H1 (cell line): Measurements from ENCODE around the gene ZNF487. TPM values are rescaled to one million over a fixed set of nuclear protein-coding genes. Genes with fewer than 3 reads are reported as not detected.
"Not testable (repeated sequence)": the region's sequence is repeated elsewhere in the genome, so short reads cannot be mapped to it uniquely, and the experiment has no call there.

Experiments
- CTCF ChIA-PET: fragments of 300-600 bp; sonication (Branson Sonifier 250); formaldehyde crosslinking; loops from one replicate; lab custom pipeline; 2021; ENCODE audit not compliant: partially characterized antibody; lab: Charles Lee
- POLR2A ChIA-PET: fragments of 300-600 bp; sonication (Branson Sonifier 250); formaldehyde crosslinking; loops from one replicate; lab custom pipeline; 2021; ENCODE audit warnings: inconsistent platforms; ENCODE audit not compliant: partially characterized antibody; lab: Charles Lee
- DNase-seq, 2 experiments: peaks; one replicate each; pipeline versions ENCODE4 v3.0.0 to v3.0.0-alpha.2; 2010 to 2022; ENCODE audit warnings: low spot score in 2 of 2, low read depth in 1 of 2, mixed read lengths in 1 of 2
- FAIRE-seq: peaks from 2 replicates; lab custom pipeline; 2011; peaks lifted over from hg19 to GRCh38; lab: Jason Lieb, UNC
- H2AFZ ChIP-seq: 2 replicates; pipeline ENCODE4 v1.8.1; 2012; ENCODE audit warnings: low read length, inconsistent platforms
- H2AK5ac ChIP-seq: 2 replicates; pipeline ENCODE4 v1.6.1; 2013; ENCODE audit warnings: low read depth, low read length
- H2BK120ac ChIP-seq: replicated peaks from 2 replicates; pipeline ENCODE3; 2013; ENCODE audit warnings: low read depth, low read length, inconsistent platforms
- H2BK12ac ChIP-seq: 2 replicates; pipeline ENCODE4 v1.6.1; 2013; ENCODE audit warnings: low read depth, low read length
- H2BK15ac ChIP-seq: 2 replicates; pipeline ENCODE4 v1.6.1; 2013; ENCODE audit warnings: low read length
- H2BK20ac ChIP-seq: 2 replicates; pipeline ENCODE4 v1.6.1; 2013; ENCODE audit warnings: low read length
- H2BK5ac ChIP-seq: 2 replicates; pipeline ENCODE4 v1.6.1; 2013; ENCODE audit warnings: low read depth, low read length
- H3K14ac ChIP-seq: 2 replicates; pipeline ENCODE4 v1.6.1; 2013; ENCODE audit warnings: inconsistent platforms; ENCODE audit not compliant: insufficient read length
- H3K18ac ChIP-seq: 2 replicates; pipeline ENCODE4 v1.6.1; 2013; ENCODE audit warnings: low read length; ENCODE audit errors: extremely low read depth
- H3K23ac ChIP-seq: 2 replicates; pipeline ENCODE4 v1.6.1; 2013; ENCODE audit warnings: inconsistent platforms; ENCODE audit not compliant: insufficient read length
- H3K23me2 ChIP-seq: 2 replicates; pipeline ENCODE4 v1.6.1; 2013; ENCODE audit warnings: low read depth, low read length
- H3K27ac ChIP-seq: 2 replicates; pipeline ENCODE4 v1.6.1; 2011; ENCODE audit warnings: low read depth, low read length, inconsistent platforms
- H3K27me3 ChIP-seq, 4 experiments: replicated peaks in 1 of 4; 1 replicate in 1 of 4; 2 replicates in 3 of 4; pipeline versions ENCODE4 v1.6.1 to v1.8.1; 2011 to 2013; ENCODE audit warnings: low read length in 3 of 4, mild to moderate bottlenecking in 3 of 4, inconsistent platforms in 2 of 4, mixed read lengths in 2 of 4, moderate library complexity in 1 of 4; ENCODE audit not compliant: control insufficient read depth in 3 of 4, insufficient read depth in 3 of 4; ENCODE audit errors: extremely low read depth in 1 of 4
- H3K36me3 ChIP-seq, 4 experiments: 2 replicates each; pipeline versions ENCODE4 v1.6.1 to v1.8.1; 2011 to 2013; ENCODE audit warnings: mild to moderate bottlenecking in 4 of 4, low read length in 3 of 4, moderate library complexity in 2 of 4, control low read depth in 1 of 4, inconsistent platforms in 1 of 4; ENCODE audit not compliant: insufficient read depth in 4 of 4, control insufficient read depth in 2 of 4
- H3K4ac ChIP-seq: replicated peaks from 2 replicates; pipeline ENCODE3; 2013; ENCODE audit warnings: low read length, low read depth, mixed read lengths, inconsistent platforms; ENCODE audit not compliant: insufficient read length
- H3K4me1 ChIP-seq, 4 experiments: replicated peaks in 1 of 4; 1 replicate in 1 of 4; 2 replicates in 3 of 4; pipeline versions ENCODE4 v1.6.1 to v1.8.1; 2011 to 2013; ENCODE audit warnings: low read length in 3 of 4, inconsistent platforms in 2 of 4, mixed read lengths in 1 of 4; ENCODE audit not compliant: insufficient read depth in 4 of 4, control insufficient read depth in 3 of 4
- H3K4me2 ChIP-seq, 2 experiments: 2 replicates each; pipeline versions ENCODE4 v1.6.1 to v1.8.1; 2011 to 2013; ENCODE audit warnings: low read depth in 2 of 2, low read length in 2 of 2, control low read depth in 1 of 2, inconsistent platforms in 1 of 2, mild to moderate bottlenecking in 1 of 2; ENCODE audit not compliant: insufficient read depth in 1 of 2
- H3K4me3 ChIP-seq, 4 experiments: fragments of 200-600, 300-600 bp in 1 of 4; sonication (generic), shearing (Covaris generic), sonication (Bioruptor Twin) in 1 of 4; 2 replicates each; pipeline versions ENCODE4 v1.5.1 to v1.8.1; 2011 to 2016; ENCODE audit warnings: low read length in 4 of 4, low read depth in 3 of 4, control low read depth in 2 of 4, inconsistent platforms in 2 of 4, mild to moderate bottlenecking in 2 of 4, mixed read lengths in 1 of 4, moderate library complexity in 1 of 4; ENCODE audit not compliant: insufficient read depth in 2 of 4; ENCODE audit errors: extremely low read depth in 1 of 4
- H3K56ac ChIP-seq: replicated peaks from 2 replicates; pipeline ENCODE3; 2013; ENCODE audit warnings: low read depth, mild to moderate bottlenecking, mixed read lengths, low read length, inconsistent platforms; ENCODE audit not compliant: insufficient read length
- H3K79me1 ChIP-seq: 2 replicates; pipeline ENCODE4 v1.6.1; 2013; ENCODE audit warnings: low read depth, low read length, control low read depth
- H3K79me2 ChIP-seq, 2 experiments: 2 replicates each; pipeline versions ENCODE4 v1.6.1 to v1.8.1; 2012 to 2013; ENCODE audit warnings: low read length in 2 of 2, mild to moderate bottlenecking in 2 of 2, inconsistent platforms in 1 of 2; ENCODE audit not compliant: insufficient read depth in 2 of 2, control insufficient read depth in 1 of 2
- H3K9ac ChIP-seq, 4 experiments: replicated peaks in 1 of 4; 1 replicate in 1 of 4; 2 replicates in 3 of 4; pipeline versions ENCODE4 v1.6.1 to v1.8.1; 2011 to 2013; ENCODE audit warnings: low read depth in 3 of 4, low read length in 3 of 4, control low read depth in 2 of 4, mild to moderate bottlenecking in 2 of 4, moderate library complexity in 2 of 4, inconsistent platforms in 1 of 4; ENCODE audit errors: extremely low read depth in 1 of 4
- H3K9me3 ChIP-seq, 2 experiments: 2 replicates each; pipeline versions ENCODE4 v1.6.1 to v1.8.1; 2012 to 2013; ENCODE audit warnings: mild to moderate bottlenecking in 2 of 2, moderate library complexity in 2 of 2, control low read depth in 1 of 2, inconsistent platforms in 1 of 2, low read depth in 1 of 2, low read length in 1 of 2, mixed read lengths in 1 of 2; ENCODE audit not compliant: insufficient read depth in 2 of 2
- H4K20me1 ChIP-seq, 2 experiments: replicated peaks in 1 of 2; 2 replicates each; pipeline versions ENCODE3 to v1.8.1; 2011 to 2013; ENCODE audit warnings: inconsistent platforms in 2 of 2, low read length in 2 of 2, mild to moderate bottlenecking in 1 of 2; ENCODE audit not compliant: insufficient read depth in 2 of 2, control insufficient read depth in 1 of 2
- H4K5ac ChIP-seq: 2 replicates; pipeline ENCODE4 v1.6.1; 2013; ENCODE audit warnings: low read length, low read depth, mixed read lengths, inconsistent platforms; ENCODE audit not compliant: insufficient read length
- H4K8ac ChIP-seq: 2 replicates; pipeline ENCODE4 v1.8.0; 2013; ENCODE audit warnings: mild to moderate bottlenecking, moderate library complexity, low read length, inconsistent platforms; ENCODE audit not compliant: insufficient read depth; ENCODE audit errors: extremely low read depth
- H4K91ac ChIP-seq: replicated peaks from 2 replicates; pipeline ENCODE3; 2013; ENCODE audit warnings: low read length, mixed read lengths, inconsistent platforms; ENCODE audit not compliant: insufficient read length
- WGBS, 2 experiments: shearing (Covaris generic) in 1 of 2; methylation state at CpG; one replicate each; pipeline versions ENCODE4 v1.1.6 to v1.1.7; 2013 to 2015; ENCODE audit warnings: low lambda C conversion rate in 2 of 2, mixed read lengths in 2 of 2, inconsistent platforms in 1 of 2, low coverage in 1 of 2, missing lambda C conversion rate in 1 of 2; ENCODE audit not compliant: insufficient replicate concordance in 2 of 2, insufficient coverage in 1 of 2, insufficient read length in 1 of 2; ENCODE audit errors: extremely low coverage in 1 of 2, missing lambda C conversion rate in 1 of 2; 5-methylcytosine and 5-hydroxymethylcytosine counted together
- polyA plus RNA-seq, 7 experiments: library from polyadenylated mRNA; depleted of rRNA in 3 of 7; stranded (reverse) in 5 of 7; unstranded in 2 of 7; fragments of >200 nt in 5 of 7; fragments of 200-250 nt in 2 of 7; gene quantifications; 1 replicate in 5 of 7; 2 replicates in 1 of 7; 4 replicates in 1 of 7; pipeline versions ENCODE4 v1.2.1 to v1.2.3, GENCODE V29; 2011 to 2013; ENCODE audit warnings: missing spikeins in 2 of 7, mixed read lengths in 2 of 7
- total RNA-seq: library from RNA; stranded (reverse); fragmentation: NEBNext Ultra II Directional; extraction: Animal tissue kit (Norgen Biotek cat#: 25700); gene quantifications from 2 replicates; pipeline ENCODE4 v1.2.1, GENCODE V29; 2021

The ZNF487 gene
- total and polyA plus RNA-seq, 2 of the 8 experiments (the other 6 are each of a cell fraction or from before 2014, with no cell fraction given), result 1.9 to 2.5 TPM

- H2BK12ac ChIP-seq, H3K36me3 ChIP-seq, H2BK5ac ChIP-seq, H3K14ac ChIP-seq, CTCF ChIA-PET, DNase-seq, H2BK20ac ChIP-seq, H4K20me1 ChIP-seq, H3K27ac ChIP-seq, H3K4me1 ChIP-seq, H3K4ac ChIP-seq, H3K9ac ChIP-seq, H3K79me2 ChIP-seq, H3K56ac ChIP-seq, H4K5ac ChIP-seq, H4K8ac ChIP-seq, H4K91ac ChIP-seq, H3K79me1 ChIP-seq, H2AK5ac ChIP-seq, H2BK15ac ChIP-seq, POLR2A ChIA-PET, H3K23ac ChIP-seq, H3K27me3 ChIP-seq, H3K4me2 ChIP-seq, H3K4me3 ChIP-seq, FAIRE-seq, H2AFZ ChIP-seq, H3K18ac ChIP-seq, H2BK120ac ChIP-seq, H3K23me2 ChIP-seq: not testable (repeated sequence)
- peaks cover 0 to 11% of the 10 kb centered on the region in 2 experiments; a peak in 1 of 4 replicates for H3K9me3 ChIP-seq
- WGBS, 2 experiments, result 90% methylated on average over 14 of the region's 49 CpGs; no CpG with 5 or more reads in 1 of the 2 experiments
These were observed 28.3 kb downstream of the ZNF487 start for GRCh38 chr10:43465086-43465735.

GRCh38 chr10:43465736-43466120 lies 28.8 kb downstream of the ZNF487 start:
- H3K4me2 ChIP-seq, H2BK120ac ChIP-seq, H3K4ac ChIP-seq, H3K4me1 ChIP-seq, H3K23me2 ChIP-seq, H4K8ac ChIP-seq, H3K79me1 ChIP-seq, H4K91ac ChIP-seq, H3K27me3 ChIP-seq, FAIRE-seq, DNase-seq, H3K56ac ChIP-seq, H3K23ac ChIP-seq, CTCF ChIA-PET, H2BK15ac ChIP-seq, H4K5ac ChIP-seq, H3K27ac ChIP-seq, H2BK5ac ChIP-seq, H3K36me3 ChIP-seq, H2BK20ac ChIP-seq, H3K18ac ChIP-seq, H3K9ac ChIP-seq, H4K20me1 ChIP-seq, H2AK5ac ChIP-seq, H3K4me3 ChIP-seq, H2AFZ ChIP-seq, H3K14ac ChIP-seq, H3K79me2 ChIP-seq, H2BK12ac ChIP-seq: not testable (repeated sequence)
- POLR2A ChIA-PET, result interaction anchor here (0.8 kb wide), 1 partner anchor 75 kb away, joined by 3 read pairs; no protein-coding TSS in a partner anchor
- 95% methylated on average over 19 of the region's 24 CpGs; no CpG with 5 or more reads in 1 of the 2 experiments for WGBS, 2 experiments
- peaks cover 0 to 11% of the 10 kb centered on the region in 2 experiments; a peak in 1 of 4 replicates for H3K9me3 ChIP-seq
